Urothelium cell line (cell line): ENCODE data around the gene HSP90B1.

Source experiments
- DNase-seq: peaks from one replicate; pipeline ENCODE4 v3.0.0; 2011; ENCODE audit warnings: low spot score, mixed read lengths
- FAIRE-seq: peaks from 2 replicates; lab custom pipeline; 2011; peaks lifted over from hg19 to GRCh38; lab: Jason Lieb, UNC

Gene HSP90B1

GRCh38 chr12:103929046-103929783 is 995 bp upstream of the HSP90B1 start:
- DNase-seq: peak; percentile 81
- no peak for FAIRE-seq

GRCh38 chr12:103929784-103930033 is 501 bp upstream of the HSP90B1 start:
- no peak for DNase-seq

GRCh38 chr12:103930787-103931735 is 851 bp downstream of the HSP90B1 start:
- FAIRE-seq: no peak

More at GRCh38 chr12:103929784-103930033, 501 bp upstream of the HSP90B1 start:
- FAIRE-seq: no peak

GRCh38 chr12:103933237-103933636 is 3.0 kb downstream of the HSP90B1 start:
- DNase-seq (no peak), FAIRE-seq (no peak)

More at GRCh38 chr12:103930787-103931735, 851 bp downstream of the HSP90B1 start:
- DNase-seq: peak; percentile 7

- no peak for FAIRE-seq
Observed at GRCh38 chr12:103936679-103937078, 6.5 kb downstream of the HSP90B1 start.

GRCh38 chr12:103944964-103945363 is 14.8 kb downstream of the HSP90B1 start:
- no peak for FAIRE-seq
- DNase-seq: no peak

More at GRCh38 chr12:103936679-103937078, 6.5 kb downstream of the HSP90B1 start:
- no peak for DNase-seq

- FAIRE-seq: no peak
- no peak for DNase-seq
Observed at GRCh38 chr12:103947871-103948555, 17.8 kb downstream of the HSP90B1 start.

GRCh38 chr12:103948746-103949406 is 18.7 kb downstream of the HSP90B1 start:
- DNase-seq: no peak
- FAIRE-seq: no peak

GRCh38 chr12:103952497-103952896 is 22.3 kb downstream of the HSP90B1 start:
- DNase-seq (no peak), FAIRE-seq (no peak)

GRCh38 chr12:103955811-103956508 is 25.8 kb downstream of the HSP90B1 start:
- DNase-seq: peak; percentile 5
- no peak for FAIRE-seq

GRCh38 chr12:103956509-103957027 is 26.4 kb downstream of the HSP90B1 start:
- DNase-seq: peak; percentile 18

GRCh38 chr12:103957865-103958388 is 27.7 kb downstream of the HSP90B1 start:
- FAIRE-seq: no peak
- DNase-seq: no peak

More at GRCh38 chr12:103956509-103957027, 26.4 kb downstream of the HSP90B1 start:
- FAIRE-seq: no peak

GRCh38 chr12:103958621-103959020 is 28.4 kb downstream of the HSP90B1 start:
- no peak for FAIRE-seq
- no peak for DNase-seq

- DNase-seq (no peak), FAIRE-seq (no peak)
Observed at GRCh38 chr12:103960616-103961227, 30.5 kb downstream of the HSP90B1 start.

GRCh38 chr12:103962493-103962892 is 32.3 kb downstream of the HSP90B1 start:
- DNase-seq: no peak
- FAIRE-seq: no peak

GRCh38 chr12:103964805-103965204 is 34.6 kb downstream of the HSP90B1 start:
- no peak for FAIRE-seq

GRCh38 chr12:103965255-103965589 is 35.0 kb downstream of the HSP90B1 start:
- FAIRE-seq (no peak), DNase-seq (no peak)

More at GRCh38 chr12:103964805-103965204, 34.6 kb downstream of the HSP90B1 start:
- no peak for DNase-seq

GRCh38 chr12:103965590-103966504 is 35.6 kb downstream of the HSP90B1 start, which contains the start of gene TDG:
Gene TDG, plus strand, starts transcription at chr12:103965872. Its CDS starts 166 bp downstream, at chr12:103966038.
- DNase-seq: peak; percentile 92
- FAIRE-seq: peak; percentile 50
